Mesenchymal stem cell (in vitro differentiated cells and primary cell): ENCODE results near the gene PRDX6.

ENCODE experiments used
- DNase-seq: peaks from one replicate; pipeline ENCODE4 v3.0.0-alpha.2; 2013
- H2AFZ ChIP-seq: one replicate; pipeline ENCODE4 v1.6.1; 2013; ENCODE audit warnings: low read depth, mild to moderate bottlenecking, control low read depth, inconsistent platforms, low read length, moderate library complexity
- H2AK5ac ChIP-seq: 2 replicates; pipeline ENCODE4 v1.6.1; 2013; ENCODE audit warnings: low read length, moderate library complexity, mild to moderate bottlenecking, inconsistent platforms; ENCODE audit not compliant: severe bottlenecking
- H2BK120ac ChIP-seq: one replicate; pipeline ENCODE4 v1.6.1; 2013; ENCODE audit warnings: low read depth, mild to moderate bottlenecking, inconsistent platforms, low read length, moderate library complexity
- H2BK12ac ChIP-seq, 2 experiments: one replicate each; pipeline ENCODE4 v1.6.1; 2013; ENCODE audit warnings: inconsistent platforms in 2 of 2, low read length in 2 of 2, mild to moderate bottlenecking in 2 of 2, moderate library complexity in 2 of 2, control low read depth in 1 of 2
- H2BK15ac ChIP-seq: one replicate; pipeline ENCODE4 v1.6.1; 2013; ENCODE audit warnings: mild to moderate bottlenecking, low read depth, inconsistent platforms; ENCODE audit not compliant: poor library complexity, severe bottlenecking
- H2BK5ac ChIP-seq: 2 replicates; pipeline ENCODE4 v1.6.1; 2013; ENCODE audit warnings: low read depth, mild to moderate bottlenecking, low read length, control low read depth, inconsistent platforms; ENCODE audit not compliant: poor library complexity, severe bottlenecking
- H3K14ac ChIP-seq, 2 experiments: one replicate each; pipeline ENCODE4 v1.6.1; 2013; ENCODE audit warnings: inconsistent platforms in 2 of 2, low read length in 2 of 2, control low read depth in 1 of 2, mild to moderate bottlenecking in 1 of 2, moderate library complexity in 1 of 2
- H3K18ac ChIP-seq, 2 experiments: one replicate each; pipeline ENCODE4 v1.6.1; 2013; ENCODE audit warnings: inconsistent platforms in 2 of 2, low read length in 2 of 2, control low read depth in 1 of 2, low read depth in 1 of 2, mild to moderate bottlenecking in 1 of 2
- H3K23ac ChIP-seq, 2 experiments: one replicate each; pipeline ENCODE4 v1.6.1; 2013; ENCODE audit warnings: inconsistent platforms in 2 of 2, low read length in 2 of 2, mild to moderate bottlenecking in 2 of 2, moderate library complexity in 2 of 2, control low read depth in 1 of 2
- H3K27ac ChIP-seq: 2 replicates; pipeline ENCODE4 v1.5.1; 2013; ENCODE audit warnings: mild to moderate bottlenecking, moderate library complexity, low read length, control low read depth, inconsistent platforms; ENCODE audit not compliant: poor library complexity, severe bottlenecking
- H3K27me3 ChIP-seq, 2 experiments: 2 replicates each; pipeline versions ENCODE4 v1.6.1 to v1.7.0; 2013; ENCODE audit warnings: low read length in 2 of 2, mild to moderate bottlenecking in 2 of 2, moderate library complexity in 2 of 2, control low read depth in 1 of 2, inconsistent platforms in 1 of 2; ENCODE audit not compliant: control insufficient read depth in 1 of 2, insufficient read depth in 1 of 2
- H3K36me3 ChIP-seq, 2 experiments: 2 replicates each; pipeline versions ENCODE4 v1.6.1 to v1.7.0; 2013; ENCODE audit warnings: low read length in 2 of 2, control low read depth in 1 of 2, inconsistent platforms in 1 of 2, low read depth in 1 of 2, mild to moderate bottlenecking in 1 of 2; ENCODE audit not compliant: insufficient read depth in 2 of 2, control insufficient read depth in 1 of 2
- H3K4ac ChIP-seq, 2 experiments: one replicate each; pipeline ENCODE4 v1.6.1; 2013; ENCODE audit warnings: inconsistent platforms in 2 of 2, low read length in 2 of 2, mild to moderate bottlenecking in 2 of 2, moderate library complexity in 2 of 2, control low read depth in 1 of 2, low read depth in 1 of 2
- H3K4me1 ChIP-seq: 2 replicates; pipeline ENCODE4 v1.6.1; 2013; ENCODE audit warnings: low read depth, low read length, control low read depth; ENCODE audit not compliant: control insufficient read depth, insufficient read depth
- H3K4me2 ChIP-seq: 2 replicates; pipeline ENCODE4 v1.6.1; 2013; ENCODE audit warnings: low read length, mild to moderate bottlenecking, inconsistent platforms; ENCODE audit not compliant: poor library complexity, severe bottlenecking
- H3K4me3 ChIP-seq, 2 experiments: 2 replicates each; pipeline versions ENCODE4 v1.5.1 to v1.7.0; 2013; ENCODE audit warnings: low read length in 2 of 2, mild to moderate bottlenecking in 2 of 2, control low read depth in 1 of 2, low read depth in 1 of 2; ENCODE audit not compliant: insufficient read depth in 1 of 2
- H3K79me1 ChIP-seq: replicated peaks from 2 replicates; pipeline ENCODE4 v1.6.1; 2013; ENCODE audit warnings: mild to moderate bottlenecking, control low read depth, low read length, inconsistent platforms; ENCODE audit not compliant: poor library complexity, severe bottlenecking
- H3K9ac ChIP-seq: 2 replicates; pipeline ENCODE4 v1.7.0; 2013; ENCODE audit warnings: mild to moderate bottlenecking, low read length, moderate library complexity
- H3K9me3 ChIP-seq: 2 replicates; pipeline ENCODE4 v1.7.0; 2013; ENCODE audit warnings: mild to moderate bottlenecking, low read length; ENCODE audit not compliant: control insufficient read depth
- H4K8ac ChIP-seq: one replicate; pipeline ENCODE4 v1.6.1; 2013; ENCODE audit warnings: inconsistent platforms, mild to moderate bottlenecking, low read length, moderate library complexity
- H4K91ac ChIP-seq: one replicate; pipeline ENCODE4 v1.6.1; 2013; ENCODE audit warnings: mild to moderate bottlenecking, low read length, inconsistent platforms
- WGBS: methylation state at CpG from one replicate; pipeline ENCODE4 v1.1.7; 2013; ENCODE audit warnings: mixed read lengths; 5-methylcytosine and 5-hydroxymethylcytosine counted together

Gene PRDX6

GRCh38 chr1:173502104-173502503 is 25.0 kb downstream of the PRDX6 start:
- Histone ChIP-seq H3K27me3 (no peaks in the 10 kb centered on the region), H3K4ac (no peak overlapping the region), H3K9ac (no peak overlapping the region), H3K9me3 (no peaks in the 10 kb centered on the region), H2AK5ac (no peak overlapping the region), H2BK5ac (no peak overlapping the region), H4K91ac (no peak overlapping the region), H3K4me2 (no peak overlapping the region), H3K18ac (no peak overlapping the region), H3K36me3 (no peaks in the 10 kb centered on the region), H3K4me1 (peaks cover 3% of the 10 kb centered on the region), H2BK12ac (no peak overlapping the region), H3K27ac (no peak overlapping the region), H3K4me3 (no peak overlapping the region), H4K8ac (no peak overlapping the region), H2BK15ac (no peak overlapping the region), H3K79me1 (no peaks in the 10 kb centered on the region), H3K23ac (no peak overlapping the region), H2AFZ (no peak overlapping the region), H3K14ac (no peak overlapping the region), H2BK120ac (no peak overlapping the region)
- DNase-seq: no peak
- 86% methylated on average over 1 of the region's 1 CpG for WGBS

- Histone ChIP-seq H3K9ac (peak overlapping the region; percentile 64), H3K4me3 (no peak overlapping the region), H3K18ac (no peak overlapping the region), H3K23ac (no peak overlapping the region), H3K4ac (no peak overlapping the region), H2AFZ (no peak overlapping the region), H3K27me3 (no peaks in the 10 kb centered on the region), H3K4me1 (peaks cover 4% of the 10 kb centered on the region), H3K9me3 (no peaks in the 10 kb centered on the region), H4K8ac (no peak overlapping the region), H3K36me3 (no peaks in the 10 kb centered on the region), H2BK15ac (no peak overlapping the region), H4K91ac (no peak overlapping the region), H2AK5ac (no peak overlapping the region), H3K14ac (no peak overlapping the region), H2BK12ac (no peak overlapping the region), H3K79me1 (no peaks in the 10 kb centered on the region), H2BK120ac (no peak overlapping the region), H3K27ac (no peak overlapping the region), H2BK5ac (no peak overlapping the region), H3K4me2 (no peak overlapping the region)
- 37% methylated on average over 3 of the region's 4 CpGs for WGBS
- DNase-seq: peak; percentile 57
Measured at GRCh38 chr1:173503391-173503790, 26.3 kb downstream of the PRDX6 start.

GRCh38 chr1:173504268-173504667 is 27.1 kb downstream of the PRDX6 start:
- no peak overlapping the region for H2AK5ac ChIP-seq
- no peak overlapping the region for H4K8ac ChIP-seq
- H3K27ac ChIP-seq: no peak overlapping the region
- no peak overlapping the region for H3K18ac ChIP-seq
- H2BK12ac ChIP-seq: no peak overlapping the region
- DNase-seq: no peak
- no peak overlapping the region for H3K23ac ChIP-seq
- H3K27me3 ChIP-seq: no peaks in the 10 kb centered on the region
- no peak overlapping the region for H2AFZ ChIP-seq
- H3K36me3 ChIP-seq: no peaks in the 10 kb centered on the region
- no peak overlapping the region for H3K14ac ChIP-seq
- 98% methylated on average over 3 of the region's 4 CpGs for WGBS
- H3K9me3 ChIP-seq: no peaks in the 10 kb centered on the region
- H4K91ac ChIP-seq: no peak overlapping the region
- H3K9ac ChIP-seq: no peak overlapping the region
- H3K79me1 ChIP-seq: no peaks in the 10 kb centered on the region
- no peak overlapping the region for H3K4me2 ChIP-seq
- H3K4me1 ChIP-seq: peaks cover 4% of the 10 kb centered on the region
- no peak overlapping the region for H2BK5ac ChIP-seq
- no peak overlapping the region for H2BK15ac ChIP-seq
- no peak overlapping the region for H3K4ac ChIP-seq
- H2BK120ac ChIP-seq: no peak overlapping the region
- no peak overlapping the region for H3K4me3 ChIP-seq

GRCh38 chr1:173505391-173505790 is 28.3 kb downstream of the PRDX6 start:
- Histone ChIP-seq H3K4me1 (peaks cover 4% of the 10 kb centered on the region), H2BK120ac (no peak overlapping the region), H2AK5ac (no peak overlapping the region), H3K4ac (no peak overlapping the region), H3K14ac (no peak overlapping the region), H3K4me3 (no peak overlapping the region), H3K27me3 (no peaks in the 10 kb centered on the region), H2BK12ac (no peak overlapping the region), H3K27ac (no peak overlapping the region), H3K4me2 (no peak overlapping the region), H2BK5ac (no peak overlapping the region), H4K8ac (no peak overlapping the region), H3K79me1 (no peaks in the 10 kb centered on the region), H2BK15ac (no peak overlapping the region), H3K23ac (no peak overlapping the region), H4K91ac (no peak overlapping the region), H3K36me3 (no peaks in the 10 kb centered on the region), H3K9me3 (no peaks in the 10 kb centered on the region), H3K18ac (no peak overlapping the region), H2AFZ (no peak overlapping the region), H3K9ac (no peak overlapping the region)
- peak; percentile 16 for DNase-seq
